Epidermal melanocyte (primary cell): ENCODE measurements around the gene OGFR.

Experiments used
- DNase-seq: peaks from one replicate; pipeline ENCODE4 v3.0.0; 2011; ENCODE audit warnings: low spot score; ENCODE audit not compliant: insufficient read length

OGFR gene

DNA sequence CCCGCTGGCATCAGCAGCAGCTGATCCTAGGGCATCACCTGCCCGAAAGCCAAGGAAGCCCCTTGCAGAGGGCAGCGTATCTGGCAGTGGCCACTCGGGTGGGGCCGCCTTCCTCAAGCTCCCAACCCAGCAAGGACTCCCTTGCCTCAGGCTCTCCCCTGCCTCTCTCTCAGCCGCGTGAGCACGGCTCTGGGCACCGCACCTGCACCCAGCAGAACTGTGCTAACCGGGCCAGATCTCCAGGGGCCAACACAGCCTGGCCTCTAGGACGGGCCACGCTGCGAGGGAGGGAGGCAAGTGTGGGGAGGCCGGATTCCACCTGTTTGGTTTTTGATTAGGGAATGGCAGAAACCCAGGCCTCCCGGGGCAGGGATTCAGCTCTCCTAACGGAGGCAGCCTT is 20.1 kb upstream of the OGFR start:
- DNase-seq: no peak

DNA sequence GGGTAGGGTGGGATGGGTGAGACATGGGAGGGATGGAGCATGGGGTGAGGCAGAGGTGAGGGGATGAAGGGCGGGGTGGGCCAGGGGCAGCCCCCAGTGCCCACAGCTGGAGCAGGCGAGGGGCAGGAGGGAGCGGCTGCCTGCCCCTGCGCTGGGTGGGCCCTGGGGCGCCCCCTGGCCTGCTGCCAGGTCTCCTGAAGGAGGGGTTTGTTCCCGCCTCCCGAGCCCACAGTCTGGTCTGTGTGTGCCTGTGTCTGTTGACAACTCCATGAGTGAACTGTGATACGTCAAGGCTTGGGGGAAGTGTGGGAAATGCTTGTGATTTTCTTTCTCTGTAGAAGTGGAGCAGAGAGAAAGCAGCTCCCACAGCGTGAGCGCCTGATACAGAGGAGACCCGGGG is 19.2 kb upstream of the OGFR start:
- no peak for DNase-seq

GRCh38 chr20:62786157-62786556 is 18.5 kb upstream of the OGFR start:
- no peak for DNase-seq

- no peak for DNase-seq
These were observed 17.3 kb upstream of the OGFR start for GRCh38 chr20:62787321-62787720.

GRCh38 chr20:62787866-62788265 is 16.8 kb upstream of the OGFR start:
- no peak for DNase-seq

GRCh38 chr20:62788607-62789006 is 16.0 kb upstream of the OGFR start:
- DNase-seq: no peak

DNA sequence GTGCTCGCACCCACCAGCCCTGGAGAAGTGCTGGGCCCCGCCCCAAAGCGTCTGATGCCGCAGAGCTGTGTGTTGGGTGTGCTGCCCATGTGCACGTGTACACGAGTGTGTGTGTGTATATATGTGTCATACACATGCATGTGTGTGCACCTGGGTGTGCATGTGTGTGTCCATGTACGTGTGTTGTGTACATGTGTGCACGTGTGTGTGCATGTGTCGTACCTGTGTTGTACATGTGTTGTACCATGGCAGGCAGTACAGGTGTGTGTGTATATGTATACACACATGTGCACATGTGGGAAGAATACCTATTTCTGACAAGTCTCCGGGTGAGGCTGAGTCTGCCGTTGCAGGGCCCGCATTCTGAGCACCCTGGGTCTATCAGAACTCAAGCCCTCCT is 14.6 kb upstream of the OGFR start:
- no peak for DNase-seq

DNA sequence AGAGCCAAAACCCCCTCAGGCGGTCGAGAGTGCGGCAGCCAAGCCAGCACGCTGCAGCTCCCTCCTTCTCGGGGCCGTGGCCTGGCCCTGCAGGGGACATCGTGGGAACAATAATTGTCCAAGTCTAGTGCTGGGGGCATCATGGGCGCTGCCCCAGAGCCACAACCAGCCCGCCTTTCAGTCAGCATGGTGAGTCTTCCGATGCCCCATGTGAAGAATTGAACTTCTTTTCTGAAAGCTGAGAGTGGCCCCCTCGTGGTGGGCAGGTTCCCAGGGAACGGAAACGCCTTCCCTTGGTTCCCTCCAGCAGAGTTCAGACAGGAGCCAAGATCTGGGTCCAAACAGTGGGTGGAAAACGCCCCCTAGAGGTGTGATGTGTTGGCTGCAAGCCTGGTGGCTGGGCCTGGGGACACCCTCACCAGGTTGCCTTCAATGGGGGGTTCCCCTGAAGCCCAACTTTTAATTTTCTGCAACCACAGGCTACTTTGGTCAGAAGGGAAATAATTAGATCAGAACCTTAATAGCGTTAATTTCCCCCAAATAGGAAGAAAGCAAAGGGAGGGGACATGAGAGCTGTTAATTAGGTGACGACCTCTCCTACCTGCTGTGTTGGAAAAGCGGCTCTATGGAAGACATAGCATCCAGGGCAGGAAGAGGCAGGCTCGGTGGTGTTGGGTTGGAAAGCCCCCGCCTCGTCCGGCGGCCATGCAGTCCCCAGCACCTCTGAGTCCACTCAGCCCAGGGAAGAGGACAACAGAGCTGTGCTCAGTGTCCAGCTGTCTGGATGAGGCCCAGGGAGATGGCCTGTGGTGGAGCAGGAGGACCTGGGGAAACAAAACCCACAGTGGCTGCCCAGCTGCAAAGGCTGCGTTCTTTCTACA is 13.1 kb upstream of the OGFR start:
- DNase-seq: peak; percentile 92

GRCh38 chr20:62792182-62792939 is 12.3 kb upstream of the OGFR start:
- DNase-seq: no peak

DNA sequence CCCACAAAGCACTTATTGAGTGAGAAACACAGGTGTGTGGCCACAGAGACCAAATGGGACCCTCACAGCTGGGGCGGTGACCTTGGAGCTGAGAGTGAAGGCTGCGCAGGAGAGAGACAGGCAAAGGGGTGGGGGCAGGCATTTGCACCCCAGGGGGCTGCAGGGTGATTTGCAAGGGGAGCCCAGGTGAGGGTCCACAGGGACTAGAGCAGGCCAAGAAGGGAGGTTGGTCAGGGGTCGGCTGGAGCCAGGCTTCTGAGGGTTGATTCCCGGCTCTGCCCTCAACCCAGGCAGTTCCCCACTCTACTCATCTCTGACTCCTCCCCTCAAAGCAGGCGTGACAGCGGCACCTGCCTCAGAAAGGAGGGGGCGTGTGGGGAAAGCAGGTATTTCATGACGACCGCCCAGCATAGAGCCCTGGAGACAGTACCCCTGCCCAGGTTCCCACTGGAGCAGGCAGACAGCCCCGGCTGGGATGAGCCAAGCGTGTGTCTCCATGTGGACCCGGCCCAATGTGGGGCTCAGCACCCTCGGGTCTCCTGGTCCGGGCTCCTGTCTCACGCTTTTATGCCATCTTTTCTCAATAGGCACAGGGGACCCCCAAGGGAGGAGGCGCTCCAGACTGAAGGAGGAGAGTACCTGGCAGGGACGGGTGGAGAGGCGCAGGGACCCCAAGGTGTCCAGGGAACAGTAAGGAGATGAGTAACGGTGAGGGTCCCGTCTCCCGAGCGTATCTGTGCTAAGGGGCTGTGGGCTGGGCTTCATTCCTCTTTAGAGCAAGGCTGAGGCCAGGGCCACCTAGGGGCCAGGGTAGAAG is 11.5 kb upstream of the OGFR start:
- no peak for DNase-seq

DNA sequence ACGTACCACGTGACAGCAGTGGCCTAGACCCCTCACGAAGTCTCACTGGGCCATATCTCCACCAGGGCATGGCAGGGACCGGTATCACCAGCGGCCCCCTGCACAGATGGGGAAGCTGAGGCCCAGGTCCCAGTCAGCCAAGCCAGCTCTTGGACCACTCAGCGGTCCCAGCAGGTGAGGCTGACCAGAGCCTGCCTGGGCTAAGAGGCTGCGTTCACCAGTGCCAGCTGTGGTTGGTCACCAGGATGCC is 11.0 kb upstream of the OGFR start:
- no peak for DNase-seq

GRCh38 chr20:62794007-62794724 is 10.5 kb upstream of the OGFR start:
- peak; percentile 93 for DNase-seq

DNA sequence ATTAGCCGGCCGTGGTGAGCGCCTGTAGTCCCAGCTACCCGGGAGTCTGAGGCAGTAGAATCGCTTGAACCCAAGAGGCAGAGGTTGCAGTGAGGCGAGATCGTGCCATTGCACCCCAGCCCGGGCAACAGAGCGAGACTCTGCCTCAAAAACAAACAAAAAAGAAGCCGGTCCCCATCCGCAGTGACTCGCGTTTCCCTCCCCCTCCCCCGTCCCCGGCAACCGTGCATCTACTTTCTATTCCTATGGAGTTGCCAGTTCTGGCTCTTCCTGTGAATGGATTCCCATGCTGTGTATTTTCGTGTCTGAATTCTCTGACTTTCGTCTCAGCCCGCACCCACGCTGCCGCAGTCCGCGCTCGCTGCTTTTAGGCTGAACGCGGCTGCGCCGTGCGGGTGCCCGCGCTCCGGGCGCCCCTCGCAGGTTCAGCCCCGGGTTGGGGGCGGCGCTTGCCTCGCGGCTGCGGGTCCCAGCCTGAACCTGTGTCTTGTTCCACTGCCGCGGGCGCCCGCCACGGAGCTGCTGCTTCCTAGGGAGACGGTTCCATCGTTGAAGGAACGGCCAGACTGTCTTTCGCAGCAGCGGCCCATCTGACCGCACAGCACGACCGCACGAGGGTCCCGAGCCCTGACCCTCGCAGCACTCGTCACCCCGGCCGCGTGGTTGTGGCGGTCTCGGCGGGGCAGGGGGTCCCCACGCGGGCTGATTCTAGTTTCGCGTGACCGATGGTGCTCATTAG is 9.4 kb upstream of the OGFR start:
- no peak for DNase-seq

DNA sequence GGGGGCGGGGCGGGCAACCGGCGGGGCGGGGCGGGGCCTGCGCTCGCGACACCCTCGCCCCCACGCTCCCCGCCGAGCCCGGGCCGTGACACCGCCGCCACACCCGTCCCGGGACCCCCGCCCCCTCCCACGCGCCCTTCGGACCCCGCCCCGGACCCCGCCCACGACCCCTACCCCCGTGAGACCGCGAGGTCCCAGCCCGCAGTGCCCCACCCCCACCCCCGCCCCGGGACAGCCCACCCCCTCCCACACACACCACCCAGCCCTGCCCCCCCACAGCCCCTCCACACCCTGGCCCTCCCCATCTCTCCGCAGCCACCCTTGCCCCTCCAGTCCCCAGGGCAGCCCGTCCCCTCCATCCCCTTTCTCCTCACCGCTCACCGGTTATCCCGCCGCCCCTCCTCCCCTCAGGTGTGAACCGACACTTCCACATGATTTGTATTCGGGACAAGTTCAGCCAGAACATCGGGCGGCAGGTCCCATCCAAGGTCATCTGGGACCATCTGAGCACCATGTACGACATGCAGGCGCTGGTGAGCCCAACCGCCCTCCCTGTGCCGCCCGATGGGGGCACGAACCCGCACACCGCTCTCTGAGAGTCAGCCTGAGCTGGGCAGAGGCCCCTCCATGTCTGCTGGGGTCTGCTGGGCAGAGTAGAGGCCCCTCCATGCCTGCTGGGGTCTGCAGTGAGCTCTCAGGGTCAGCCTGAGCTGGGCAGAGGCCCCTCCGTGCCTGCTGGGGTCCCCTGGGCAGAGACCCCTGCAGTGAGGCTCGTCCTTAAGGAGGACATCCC is 7.7 kb upstream of the OGFR start:
- no peak for DNase-seq

GRCh38 chr20:62797671-62798532 is 6.7 kb upstream of the OGFR start:
- DNase-seq: no peak

DNA sequence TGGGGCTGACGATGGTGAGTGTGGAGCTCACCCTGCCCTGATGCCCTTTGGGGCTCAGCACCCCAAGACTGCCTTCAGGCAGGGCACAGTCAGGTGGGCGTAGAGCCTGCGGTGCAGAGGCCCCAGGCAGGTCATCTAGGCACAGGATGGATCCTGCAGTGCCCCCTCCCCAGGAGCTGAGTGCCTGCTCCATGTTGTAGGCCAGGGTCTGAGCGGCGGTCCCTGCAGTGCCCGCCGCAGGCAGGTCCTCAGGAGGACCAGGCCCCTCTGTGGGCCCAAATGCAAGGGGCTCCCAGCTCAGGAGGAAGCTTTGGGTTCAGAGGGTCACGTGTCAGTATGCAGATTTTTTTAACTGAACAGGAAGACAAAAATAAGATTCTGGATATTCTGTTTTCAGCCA is 5.6 kb upstream of the OGFR start:
- no peak for DNase-seq

DNA sequence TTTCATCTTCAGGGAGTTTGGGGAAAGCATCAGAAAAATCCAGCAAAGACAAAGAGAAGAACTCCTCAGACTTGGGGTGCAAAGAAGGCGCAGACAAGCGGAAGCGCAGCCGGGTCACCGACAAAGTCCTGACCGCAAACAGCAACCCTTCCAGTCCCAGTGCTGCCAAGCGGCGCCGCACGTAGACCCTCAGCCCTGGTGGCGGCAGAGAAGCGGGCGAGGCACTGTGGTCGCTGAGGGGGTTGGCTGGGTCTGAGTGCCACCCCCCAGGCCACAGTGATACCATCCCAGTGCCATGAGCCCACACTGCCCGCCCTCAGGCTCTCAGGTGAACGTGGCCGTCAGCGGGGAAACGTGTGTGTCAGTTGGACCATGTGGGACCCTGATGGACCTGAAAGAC is 5.2 kb upstream of the OGFR start:
- DNase-seq: no peak

- no peak for DNase-seq
These were observed 4.8 kb upstream of the OGFR start for GRCh38 chr20:62799873-62800272.
